Activated CD8-positive, alpha-beta memory T cell treated with anti-CD3 and anti-CD28 coated beads, Interleukin-2, amount 10 ng/mL, durations not matched to agents 7 days and 5 days (primary cell): ENCODE measurements around the gene ZNF182. TPM values are rescaled to one million over a fixed set of nuclear protein-coding genes. Genes with fewer than 3 reads are reported as not detected.
"Not testable (repeated sequence)": the region's sequence is repeated elsewhere in the genome, so short reads cannot be mapped to it uniquely, and the experiment has no call there.

Source experiments
- ATAC-seq: fragments of 150-1000 bp; cut with Tn5 transposase; one replicate; pipeline ENCODE4 v1.10.0; 2021; ENCODE audit warnings: moderate library complexity
- CTCF ChIA-PET: fragments of 350-600 bp; sonication (Branson Sonifier 250); formaldehyde crosslinking; loops from one replicate; lab custom pipeline; 2021; ENCODE audit warnings: antibody characterized with exemption; lab: Charles Lee
- DNase-seq: peaks from one replicate; pipeline ENCODE4 v3.0.0-alpha.2; 2020
- H3K27ac Mint-ChIP-seq: one replicate; pipeline ENCODE4 v1.8.0; 2021; ENCODE audit warnings: mild to moderate bottlenecking, mixed read lengths
- H3K27me3 Mint-ChIP-seq: one replicate; pipeline ENCODE4 v1.8.0; 2021; ENCODE audit warnings: mixed read lengths
- H3K36me3 Mint-ChIP-seq: one replicate; pipeline ENCODE4 v1.8.0; 2021; ENCODE audit warnings: mild to moderate bottlenecking, mixed read lengths
- H3K4me1 Mint-ChIP-seq: one replicate; pipeline ENCODE4 v1.8.0; 2021; ENCODE audit warnings: mixed read lengths
- H3K4me3 Mint-ChIP-seq: one replicate; pipeline ENCODE4 v1.8.0; 2021; ENCODE audit warnings: mild to moderate bottlenecking, moderate library complexity, mixed read lengths
- H3K9me3 Mint-ChIP-seq: one replicate; pipeline ENCODE4 v1.8.0; 2022; ENCODE audit warnings: low read depth, mixed read lengths
- total RNA-seq, 2 experiments: library from RNA; stranded (reverse); gene quantifications; one replicate each; pipeline ENCODE4 v1.2.3, GENCODE V29; 2021

Gene ZNF182
- total RNA-seq, 2 experiments from 2014 or later, result 7.9 to 8.9 TPM

DNA sequence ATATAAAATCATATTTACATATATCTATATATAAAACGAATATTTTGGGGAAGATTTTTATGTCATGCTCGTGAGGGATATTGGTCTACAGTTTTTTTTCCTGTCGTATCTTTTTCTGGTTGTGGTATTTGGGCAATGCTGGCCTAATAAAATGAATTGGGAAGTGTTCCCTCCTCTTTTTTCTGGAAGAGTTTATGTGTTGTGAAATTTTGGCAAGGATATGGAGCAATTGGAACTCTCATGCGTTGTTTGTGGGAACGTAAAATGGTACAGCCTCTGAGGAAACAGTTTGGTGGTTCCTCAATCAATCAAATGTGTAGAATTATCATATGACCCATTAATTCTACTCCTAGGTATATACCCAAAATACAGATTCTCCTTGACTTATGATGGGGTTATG lies 69.8 kb downstream of the ZNF182 start:
- CTCF ChIA-PET, result no interaction called here
- Mint-ChIP-seq H3K4me1 (no peaks in the 10 kb centered on the region), H3K9me3 (no peaks in the 10 kb centered on the region), H3K4me3 (no peak overlapping the region), H3K27me3 (no peaks in the 10 kb centered on the region), H3K27ac (no peak overlapping the region), H3K36me3 (no peaks in the 10 kb centered on the region)
- no peak for DNase-seq
- no peak for ATAC-seq

DNA sequence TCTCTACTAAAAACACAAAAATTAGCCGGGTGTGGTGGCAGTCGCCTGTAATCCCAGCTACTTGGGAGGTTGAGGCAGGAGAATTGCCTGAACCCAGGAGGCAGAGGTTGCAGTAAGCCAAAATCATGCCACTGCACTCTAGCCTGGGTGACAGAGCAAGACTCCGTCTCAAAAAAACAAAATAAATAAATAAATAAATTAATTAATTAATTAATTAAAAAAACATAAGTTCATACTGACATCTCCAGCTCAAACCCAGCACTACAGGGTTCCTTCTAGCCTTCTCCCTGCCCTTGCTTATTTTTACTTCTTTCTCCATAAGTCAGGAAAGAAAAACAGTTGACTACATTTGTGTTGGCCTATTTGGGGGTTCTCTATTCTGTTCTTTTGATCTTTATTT lies 71.8 kb downstream of the ZNF182 start:
- DNase-seq, H3K27me3 Mint-ChIP-seq, H3K27ac Mint-ChIP-seq, H3K4me3 Mint-ChIP-seq, CTCF ChIA-PET, H3K9me3 Mint-ChIP-seq, H3K36me3 Mint-ChIP-seq, H3K4me1 Mint-ChIP-seq, ATAC-seq: not testable (repeated sequence)

DNA sequence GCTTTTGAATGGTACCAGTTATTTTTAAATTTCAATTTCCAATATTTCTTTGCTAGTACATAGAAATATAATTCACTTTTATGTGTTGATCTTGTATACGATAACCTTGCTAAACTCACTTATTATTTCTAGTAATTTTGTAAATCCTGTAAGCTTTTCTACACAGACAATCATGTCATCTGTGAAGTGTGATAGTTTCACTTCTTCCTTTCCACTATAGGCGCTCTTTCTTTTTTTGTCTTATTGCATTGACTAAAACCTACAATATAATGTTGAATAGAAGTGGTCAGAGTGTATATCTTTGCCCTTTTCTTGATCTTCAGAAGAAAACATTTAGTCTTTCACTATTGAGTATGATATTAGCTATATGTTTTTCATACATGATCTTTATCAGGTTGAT lies 76.6 kb downstream of the ZNF182 start:
- H3K4me3 Mint-ChIP-seq, result no peak overlapping the region
- CTCF ChIA-PET, result no interaction called here
- no peak overlapping the region for H3K27ac Mint-ChIP-seq
- no peaks in the 10 kb centered on the region for H3K4me1 Mint-ChIP-seq
- no peaks in the 10 kb centered on the region for H3K9me3 Mint-ChIP-seq
- no peaks in the 10 kb centered on the region for H3K27me3 Mint-ChIP-seq
- DNase-seq, result no peak
- no peak for ATAC-seq
- no peaks in the 10 kb centered on the region for H3K36me3 Mint-ChIP-seq

Other genes with a start within 250 kb of the ZNF182 start
- gene ZNF81, start 167.1 kb downstream of the ZNF182 start, total RNA-seq, result 10 to 100 TPM in 1 of 2 experiments, 1 to 10 TPM in 1; 7.5 to 10.0 TPM
- gene SPACA5, start 3.0 kb upstream of the ZNF182 start, total RNA-seq, result not detected
- gene ZNF630, start 67.7 kb upstream of the ZNF182 start, total RNA-seq, result 1 to 10 TPM in 1 of 2 experiments, under 1 TPM in 1; 0.89 to 3.2 TPM
- gene SPACA5B, start 126.6 kb upstream of the ZNF182 start, total RNA-seq, result not detected
- gene SSX5, start 192.8 kb upstream of the ZNF182 start, total RNA-seq, result not detected